ENCODE data around the gene STAT5B. TPM values are rescaled to one million over a fixed set of nuclear protein-coding genes. Genes with fewer than 3 reads are reported as not detected.

The STAT5B gene
- total RNA-seq, 4 donors from 2014 or later: 57.6 to 72.6 (median 63.3) TPM

GRCh38 chr17:42296012-42296411 lies 19.8 kb upstream of the STAT5B start:
- Histone ChIP-seq H3K4me3 (replicated peaks in 1 of 3) (no peak overlapping the region), H3K27me3 (no peaks in the 10 kb centered on the region), H3K4me1 (no peaks in the 10 kb centered on the region), H3K27ac (no peak overlapping the region), H3K36me3 (peaks cover 1 to 16% of the 10 kb centered on the region in 2 donors), H3K9me3 (no peaks in the 10 kb centered on the region)
- WGBS, 2 donors: 94 to 98% methylated on average over 3 of the region's 3 CpGs
- TF ChIP-seq POLR2A (IDR thresholded peaks at IDR 0.05): no peak
- TF ChIP-seq CTCF (IDR thresholded peaks at IDR 0.05): no peak
- intact Hi-C loops (cut with DNase I): no loop called here
- DNase-seq: no peak

DNA sequence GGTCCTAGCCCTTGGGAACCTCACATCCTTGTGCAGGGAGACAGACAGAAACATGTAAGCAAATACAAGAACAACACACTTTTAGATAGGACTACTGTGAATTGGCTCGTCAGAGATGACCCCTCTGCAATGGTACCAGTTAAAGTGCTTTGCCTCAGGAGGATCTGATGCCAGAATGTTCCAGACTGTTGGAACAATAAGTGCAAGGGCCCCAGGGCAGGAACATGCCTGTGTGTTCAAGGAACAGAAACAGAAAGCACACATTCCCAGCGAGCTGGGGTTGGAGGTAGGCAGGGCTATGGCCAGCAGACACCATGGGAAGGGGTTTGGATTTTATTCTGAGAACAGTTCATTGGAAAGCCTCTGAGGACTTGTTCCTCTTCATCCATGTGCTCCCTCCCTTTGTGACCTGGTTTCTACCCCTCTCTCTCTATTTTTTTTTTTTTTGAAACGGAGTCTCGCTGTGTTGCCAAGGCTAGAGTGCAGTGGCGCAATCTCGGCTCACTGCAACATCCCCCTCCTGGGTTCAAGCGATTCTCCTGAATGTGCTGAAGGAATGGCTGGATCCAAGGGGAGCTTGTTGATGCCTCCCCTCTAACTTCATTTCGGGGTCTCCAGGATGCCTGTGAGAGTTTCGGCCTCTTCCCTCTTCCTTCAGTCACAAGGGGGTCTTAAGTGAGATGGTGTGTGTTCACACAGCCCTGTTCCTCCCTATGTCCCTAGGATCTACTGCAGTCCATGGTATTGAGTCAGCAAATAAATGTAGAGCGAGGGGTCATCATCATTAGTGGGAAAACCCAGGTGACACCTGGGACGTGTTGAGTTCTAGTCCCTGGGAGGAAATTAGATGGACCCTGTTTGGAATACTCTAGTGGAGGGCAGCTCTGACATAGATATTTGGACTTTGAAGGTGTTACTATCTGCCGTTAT lies 18.5 kb upstream of the STAT5B start:
- WGBS, 2 donors: 80 to 81% methylated on average over 12 of the region's 12 CpGs
- TF ChIP-seq POLR2A (IDR thresholded peaks at IDR 0.05) (no peak), CTCF (IDR thresholded peaks at IDR 0.05) (no peak)
- H3K4me3 ChIP-seq (replicated peaks in 1 of 3): no peak overlapping the region
- DNase-seq: peak in 1 of 2 donors; percentile 51
- intact Hi-C loops (cut with DNase I): no loop called here
- H3K27ac ChIP-seq: no peak overlapping the region
- peaks cover 0 to 2% of the 10 kb centered on the region in 2 donors for H3K4me1 ChIP-seq
- no peaks in the 10 kb centered on the region for H3K27me3 ChIP-seq
- H3K36me3 ChIP-seq: peaks cover 0 to 14% of the 10 kb centered on the region in 2 donors
- H3K9me3 ChIP-seq: no peaks in the 10 kb centered on the region

- TF ChIP-seq CTCF (IDR thresholded peaks at IDR 0.05) (no peak), POLR2A (IDR thresholded peaks at IDR 0.05) (no peak)
These were observed 14.9 kb upstream of the STAT5B start for GRCh38 chr17:42291129-42291528.

DNA sequence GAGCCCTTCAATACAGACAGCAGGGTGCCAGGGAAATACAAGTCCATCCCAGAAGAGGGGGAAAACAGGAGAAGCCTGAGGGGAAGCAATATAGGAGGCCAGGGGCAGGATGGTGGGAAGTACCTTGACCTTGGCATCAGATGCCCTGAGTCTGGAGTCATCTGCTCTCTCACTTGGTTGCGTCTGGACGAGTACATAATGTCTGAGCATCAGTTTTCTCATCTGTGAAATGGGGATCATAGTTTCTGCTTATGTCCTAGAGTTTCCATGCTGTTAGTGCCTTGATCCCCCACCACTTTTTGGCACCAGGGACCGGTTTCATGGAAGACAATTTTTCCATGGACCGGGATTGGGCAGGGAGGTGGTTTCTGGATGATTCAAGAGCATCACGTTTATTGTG lies 14.4 kb upstream of the STAT5B start:
- intact Hi-C loops (cut with DNase I): no loop called here
- H3K27me3 ChIP-seq: no peaks in the 10 kb centered on the region

More at GRCh38 chr17:42291129-42291528, 14.9 kb upstream of the STAT5B start:
- H3K27ac ChIP-seq: no peak overlapping the region
- DNase-seq: no peak
- intact Hi-C loops (cut with DNase I): no loop called here
- no peaks in the 10 kb centered on the region for H3K27me3 ChIP-seq
- peaks cover 0 to 7% of the 10 kb centered on the region in 2 donors for H3K36me3 ChIP-seq
- WGBS, 2 donors: 82 to 88% methylated on average over 11 of the region's 11 CpGs
- H3K4me1 ChIP-seq: peaks cover 15 to 33% of the 10 kb centered on the region in 2 donors
- H3K9me3 ChIP-seq: no peaks in the 10 kb centered on the region
- H3K4me3 ChIP-seq (replicated peaks in 1 of 3): no peak overlapping the region

More for the DNA sequence above, 14.4 kb upstream of the STAT5B start:
- Histone ChIP-seq H3K9me3 (no peaks in the 10 kb centered on the region), H3K4me3 (replicated peaks in 1 of 3) (no peak overlapping the region), H3K36me3 (peaks cover 0 to 3% of the 10 kb centered on the region in 2 donors), H3K27ac (no peak overlapping the region), H3K4me1 (peaks cover 15 to 33% of the 10 kb centered on the region in 2 donors)
- no peak for DNase-seq
- 81 to 91% methylated on average over 5 of the region's 5 CpGs for WGBS, 2 donors
- no peak for TF ChIP-seq POLR2A (IDR thresholded peaks at IDR 0.05)
- no peak for TF ChIP-seq CTCF (IDR thresholded peaks at IDR 0.05)

All from thyroid gland (tissue), 4 donors.